TTC549 (cell line): ENCODE measurements around the gene DGCR6.
"Not testable (repeated sequence)": the region's sequence is repeated elsewhere in the genome, so short reads cannot be mapped to it uniquely, and the experiment has no call there.

Source experiments
- FAIRE-seq: peaks from 2 replicates; lab custom pipeline; 2012; peaks lifted over from hg19 to GRCh38; lab: Jason Lieb, UNC

The DGCR6 gene

DNA sequence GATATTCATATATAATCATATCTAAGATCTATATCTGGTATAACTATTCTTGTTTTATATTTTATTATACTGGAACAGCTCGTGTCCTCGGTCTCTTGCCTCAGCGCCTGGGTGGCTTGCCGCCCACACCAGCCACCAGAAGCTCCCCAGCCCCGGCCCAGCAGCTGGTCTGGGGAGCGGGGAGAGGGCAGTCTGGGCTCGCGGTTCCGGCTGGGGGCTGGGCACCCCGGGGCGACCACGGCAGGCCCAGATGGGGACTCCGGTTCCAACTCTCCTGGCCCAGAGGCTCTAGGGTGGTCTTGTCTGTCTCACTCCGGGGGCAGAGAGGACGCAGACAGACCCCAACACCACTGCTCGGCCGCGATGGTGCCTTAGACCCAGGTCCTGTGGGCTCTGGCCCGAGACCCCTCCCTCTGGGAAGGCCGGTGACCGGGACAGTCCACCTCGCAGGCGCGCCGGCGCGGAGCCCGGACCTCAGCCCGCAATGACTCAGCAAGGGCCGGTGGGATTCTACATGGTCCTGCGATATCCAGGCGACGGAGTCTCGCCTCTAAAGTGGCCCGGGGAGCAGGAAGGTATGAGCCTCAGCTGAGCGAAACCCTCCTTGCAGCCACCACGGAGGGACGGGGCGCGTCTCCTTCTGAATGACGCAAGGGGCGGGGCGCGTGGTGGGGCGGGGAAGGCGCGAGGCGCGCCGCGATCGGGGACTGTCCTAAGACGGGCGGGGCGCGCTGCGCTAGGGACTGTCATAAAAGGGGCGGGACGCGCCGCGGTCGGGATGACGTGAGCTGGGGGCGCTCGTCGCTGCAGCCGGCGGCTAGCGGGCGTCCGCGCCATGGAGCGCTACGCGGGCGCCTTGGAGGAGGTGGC lies at the start of gene DGCR6:
TSS of gene DGCR6 (plus strand) at position 781 of the 870 bp plus-strand sequence. CDS start at position 836, 55 bp downstream.
- FAIRE-seq: no peak

DNA sequence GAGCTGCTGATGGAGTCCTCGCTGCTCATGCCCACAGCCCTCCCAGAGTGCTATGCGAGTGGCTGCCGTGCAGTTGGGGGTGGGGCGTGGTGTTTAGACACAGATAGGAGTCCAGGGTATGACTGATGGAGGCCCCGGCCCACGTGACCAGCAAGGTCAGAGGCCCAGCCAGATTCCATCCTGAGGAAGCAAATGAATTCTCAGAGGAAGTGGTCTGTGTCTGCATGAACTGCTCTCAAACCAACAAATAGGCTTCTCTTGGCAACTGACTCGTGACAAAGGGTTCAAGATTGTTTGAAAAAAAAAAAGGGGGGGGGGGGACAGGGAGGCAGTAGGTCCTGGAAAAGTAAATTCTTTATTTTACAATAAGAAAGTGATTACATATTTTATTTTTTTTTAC lies 46.8 kb upstream of the DGCR6 start:
- FAIRE-seq: not testable (repeated sequence)

DNA sequence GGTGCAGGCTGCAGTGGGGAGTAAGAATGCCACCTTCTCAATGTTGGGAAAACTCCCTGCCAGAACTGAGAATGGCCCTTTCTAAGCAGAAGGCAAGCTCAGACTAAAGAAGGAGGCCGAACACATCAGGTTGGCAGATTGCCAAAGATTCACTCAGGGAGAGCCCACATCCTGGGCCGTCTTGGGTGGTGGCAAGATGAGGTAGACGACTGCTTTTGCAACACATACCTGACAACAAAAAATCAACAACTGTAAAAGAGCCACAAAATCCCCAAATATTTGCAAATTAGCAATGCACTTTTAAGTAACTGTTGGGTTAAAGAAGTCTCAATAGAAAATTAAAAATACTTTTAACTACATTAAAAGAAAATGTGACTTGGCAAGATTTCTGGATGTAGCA lies 24.9 kb upstream of the DGCR6 start:
- not testable (repeated sequence) for FAIRE-seq

DNA sequence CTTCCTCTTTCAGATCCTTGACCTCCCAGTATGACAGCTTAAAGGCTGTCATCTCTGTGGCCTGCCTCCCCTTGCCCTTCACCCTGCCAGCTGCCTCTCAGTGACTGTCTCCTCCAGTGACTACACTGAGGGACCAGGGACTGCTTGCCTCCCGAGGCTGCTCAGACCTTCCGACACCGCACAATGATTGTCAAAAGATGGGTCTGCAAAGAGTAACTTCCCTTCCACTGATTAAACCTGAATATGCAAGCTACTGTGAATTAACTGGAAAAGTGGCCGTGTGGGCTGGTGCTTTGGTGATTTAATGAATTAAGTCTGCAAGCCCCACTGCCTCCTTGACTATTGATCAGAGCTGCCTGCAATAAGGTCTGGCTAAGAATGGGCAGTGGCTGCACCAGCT lies 21.7 kb upstream of the DGCR6 start:
- not testable (repeated sequence) for FAIRE-seq

DNA sequence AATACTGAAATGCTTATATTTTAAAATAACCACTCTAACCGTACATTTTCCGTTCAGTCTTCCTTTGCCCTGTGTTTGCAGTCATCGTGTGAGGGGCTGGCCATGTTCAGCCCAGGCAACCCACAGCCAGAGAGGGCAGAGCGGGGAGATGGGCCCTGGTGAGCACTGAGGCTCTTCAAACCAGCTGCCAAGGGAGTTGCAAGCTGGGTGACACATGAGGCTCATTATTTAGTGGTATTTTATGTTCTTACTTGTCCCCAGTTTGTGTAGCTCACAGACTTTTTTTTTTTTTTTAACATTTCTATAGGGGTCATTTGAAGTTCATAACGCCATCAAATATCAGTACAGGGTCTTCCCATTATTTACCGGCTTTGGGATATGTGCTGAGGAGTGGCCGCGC lies 18.0 kb upstream of the DGCR6 start:
- FAIRE-seq: no peak

DNA sequence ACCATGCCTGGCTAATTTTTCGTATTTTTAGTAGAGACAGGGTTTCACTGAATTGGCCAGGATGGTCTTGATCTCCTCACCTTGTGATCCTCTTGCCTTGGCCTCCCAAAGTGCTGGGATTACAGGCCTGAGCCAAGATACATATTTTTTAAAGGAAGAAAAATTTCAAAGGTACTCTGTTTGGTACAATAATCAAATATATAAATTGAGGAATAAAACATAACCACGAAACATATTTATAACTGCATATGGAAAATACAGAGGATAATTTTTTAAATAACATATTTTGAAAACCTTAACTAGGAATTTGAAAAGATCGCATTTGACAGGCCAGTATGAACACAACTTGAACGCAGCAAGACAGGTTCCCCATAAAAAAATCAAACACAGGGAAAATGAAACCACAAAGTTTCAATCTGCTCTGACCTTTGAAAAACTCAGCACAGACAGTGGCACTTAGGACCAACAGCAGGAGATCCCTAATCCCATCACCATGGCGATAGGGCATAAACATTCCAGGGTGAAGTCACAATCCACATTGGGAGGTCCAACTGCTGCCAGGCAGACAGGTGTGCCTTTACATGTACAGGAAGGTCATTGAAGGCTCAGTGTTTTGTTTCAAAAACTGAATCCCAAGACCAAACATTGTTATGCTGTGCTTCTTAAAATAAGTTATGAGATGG lies 15.5 kb upstream of the DGCR6 start:
- peak; percentile 46 for FAIRE-seq

DNA sequence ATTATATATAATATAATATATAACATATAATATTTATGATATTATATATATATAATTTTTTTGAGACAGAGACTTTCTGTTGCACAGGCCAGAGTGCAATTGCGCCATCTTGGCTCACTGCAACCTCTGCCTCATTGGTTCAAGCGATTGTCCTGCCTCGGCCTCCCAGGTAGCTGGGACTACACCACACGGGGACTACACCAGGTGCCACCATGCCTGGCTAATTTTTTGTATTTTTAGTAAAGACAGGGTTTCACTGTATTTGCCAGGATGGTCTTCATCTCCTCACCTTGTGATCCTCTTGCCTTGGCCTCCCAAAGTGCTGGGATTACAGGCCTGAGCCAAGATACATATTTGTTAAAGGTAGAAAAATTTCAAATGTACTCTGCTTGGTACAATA lies 12.3 kb upstream of the DGCR6 start:
- not testable (repeated sequence) for FAIRE-seq

DNA sequence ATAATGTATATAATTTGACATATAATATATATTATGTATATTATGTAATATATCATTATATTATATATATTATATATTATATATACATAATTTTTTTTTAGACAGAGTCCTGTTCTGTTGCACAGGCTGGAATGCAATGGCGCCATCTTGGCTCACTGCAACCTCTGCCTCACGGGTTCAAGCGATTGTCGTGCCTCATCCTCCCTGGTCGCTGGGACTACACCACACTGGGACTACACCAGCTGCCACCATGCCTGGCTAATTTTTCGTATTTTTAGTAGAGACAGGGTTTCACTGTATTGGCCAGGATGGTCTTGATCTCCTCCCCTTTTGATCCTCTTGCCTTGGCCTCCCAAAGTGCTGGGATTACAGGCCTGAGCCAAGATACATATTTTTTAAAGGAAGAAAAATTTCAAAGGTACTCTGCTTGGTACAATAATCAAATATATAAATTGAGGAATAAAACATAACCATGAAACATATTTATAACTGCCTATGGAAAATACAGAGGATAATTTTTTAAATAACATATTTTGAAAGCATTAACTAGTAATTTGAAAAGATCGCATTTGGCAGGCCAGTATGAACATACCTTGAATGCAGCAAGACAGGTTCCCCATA lies 10.0 kb upstream of the DGCR6 start:
- peak; percentile 98 for FAIRE-seq

DNA sequence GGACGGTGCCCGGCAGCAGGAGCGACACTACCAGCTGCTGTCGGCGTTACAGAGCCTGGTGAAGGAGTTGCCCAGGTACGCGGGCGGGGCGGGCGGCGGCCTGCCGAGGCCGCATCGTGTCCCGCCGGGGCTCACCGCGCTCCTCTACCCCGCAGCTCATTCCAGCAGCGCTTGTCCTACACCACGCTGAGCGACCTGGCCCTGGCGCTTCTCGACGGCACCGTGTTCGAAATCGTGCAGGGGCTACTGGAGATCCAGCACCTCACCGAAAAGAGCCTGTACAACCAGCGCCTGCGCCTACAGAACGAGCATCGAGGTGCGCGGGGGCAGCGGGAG lies 258 bp downstream of the DGCR6 start:
- FAIRE-seq: not testable (repeated sequence)

DNA sequence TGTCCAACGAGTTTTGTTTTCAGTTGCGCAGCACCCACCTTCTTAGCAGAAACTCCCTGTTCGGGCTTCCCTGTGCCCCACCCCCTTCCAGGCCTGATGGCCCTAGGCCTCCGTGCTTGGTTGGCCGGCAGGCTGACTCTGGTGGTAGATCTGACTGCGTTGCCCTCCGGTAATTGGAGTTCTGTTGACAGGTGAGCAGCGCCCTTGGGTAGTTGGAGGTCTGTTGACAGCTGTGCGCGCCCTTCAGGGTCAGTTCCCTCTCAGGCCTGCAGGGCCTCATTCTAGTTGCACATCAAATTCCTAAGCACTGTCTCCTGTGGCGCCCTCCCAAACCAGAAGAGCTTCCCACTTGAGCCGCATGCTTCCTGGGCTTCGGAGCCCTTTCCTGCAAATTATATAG lies 776 bp downstream of the DGCR6 start:
- FAIRE-seq: no peak

DNA sequence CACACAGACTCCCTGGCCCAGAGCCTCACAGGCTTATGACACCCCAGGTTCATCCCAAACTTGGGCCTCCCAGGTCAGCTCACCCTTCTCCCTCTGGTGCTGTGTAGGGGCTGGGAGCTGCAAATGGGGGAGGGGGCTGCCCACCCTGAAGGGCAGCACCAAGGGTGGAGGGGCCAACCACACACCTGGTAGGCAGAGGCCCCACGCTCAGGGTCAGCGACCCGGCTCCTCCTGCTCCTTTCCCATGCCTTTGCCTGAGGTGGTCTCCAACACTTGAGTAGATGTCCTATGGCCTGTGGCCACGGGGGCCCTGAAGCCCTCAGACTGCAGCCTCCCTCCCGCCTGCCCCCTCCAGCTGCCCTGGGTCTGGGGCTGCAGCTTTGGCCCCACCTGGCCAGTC lies 3.4 kb downstream of the DGCR6 start:
- FAIRE-seq: no peak

DNA sequence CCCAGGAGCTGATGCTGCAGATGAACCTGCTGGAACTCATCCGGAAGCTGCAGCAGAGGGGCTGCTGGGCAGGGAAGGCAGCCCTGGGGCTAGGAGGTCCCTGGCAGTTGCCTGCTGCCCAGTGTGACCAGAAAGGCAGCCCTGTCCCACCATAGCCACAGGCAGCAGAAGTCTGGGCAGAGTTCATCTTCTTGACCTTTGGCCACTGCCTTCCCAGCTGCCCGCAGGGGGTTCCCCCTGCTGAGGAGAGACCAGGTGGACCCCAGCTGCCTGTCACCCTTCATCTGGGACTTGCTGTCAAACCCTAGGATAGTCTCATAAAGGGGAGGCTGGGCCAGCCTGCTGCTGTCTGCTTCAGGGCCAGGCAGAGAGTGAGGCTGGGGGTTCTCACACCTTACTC lies 5.4 kb downstream of the DGCR6 start:
- not testable (repeated sequence) for FAIRE-seq

DNA sequence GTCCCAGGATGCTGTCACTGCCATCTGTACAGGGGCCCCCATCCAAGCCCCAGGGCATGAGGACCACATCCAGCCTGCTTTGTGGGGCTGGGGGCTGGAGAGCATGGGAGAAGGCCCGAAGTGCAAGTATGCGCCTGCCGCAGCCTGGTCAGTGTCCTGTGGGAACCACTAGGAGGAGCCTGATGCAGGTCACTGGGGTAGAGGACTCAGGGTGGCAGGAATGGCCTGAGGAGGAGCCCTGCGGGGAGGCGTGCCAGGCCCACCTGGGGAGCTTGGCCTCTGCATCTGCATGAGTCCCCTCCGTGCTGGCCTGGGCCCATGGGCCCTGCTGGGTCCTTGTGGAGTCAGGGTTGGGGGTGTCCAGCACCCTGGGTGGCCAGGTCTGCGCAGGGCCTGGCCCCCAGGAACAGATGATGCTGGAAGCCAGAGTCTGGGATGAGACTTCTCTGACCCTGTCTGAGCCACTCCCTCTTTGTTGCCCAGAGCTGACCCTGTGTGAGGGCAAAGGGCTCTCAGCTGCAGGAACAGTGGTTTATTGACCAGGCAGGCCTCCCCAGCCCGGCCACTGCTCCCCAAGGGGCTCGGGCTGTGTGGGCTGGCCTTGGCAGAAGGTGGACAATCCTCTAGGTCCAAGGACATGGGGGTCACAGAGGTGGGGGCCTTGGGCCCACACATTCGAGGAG lies 6.3 kb downstream of the DGCR6 start:
- not testable (repeated sequence) for FAIRE-seq

DNA sequence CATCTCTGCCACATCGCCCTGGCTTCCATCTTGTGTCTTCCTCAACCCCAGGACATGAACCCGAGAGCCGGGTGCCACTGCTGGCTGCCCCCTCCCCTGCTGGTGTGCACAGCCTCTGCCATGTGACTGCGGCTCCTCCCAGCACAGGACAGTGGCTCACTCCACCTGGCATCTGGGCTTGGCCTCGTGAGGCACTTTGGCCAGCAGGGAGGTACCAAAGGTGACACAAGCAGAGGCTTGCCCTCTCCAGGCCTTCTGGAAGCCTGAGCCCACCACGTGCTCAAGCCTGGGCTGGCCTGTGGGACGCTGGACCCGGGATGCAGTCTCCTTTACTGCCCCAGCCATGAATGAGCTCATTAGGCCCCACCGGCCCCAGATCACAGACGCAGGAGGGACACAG lies 8.4 kb downstream of the DGCR6 start:
- FAIRE-seq: not testable (repeated sequence)

DNA sequence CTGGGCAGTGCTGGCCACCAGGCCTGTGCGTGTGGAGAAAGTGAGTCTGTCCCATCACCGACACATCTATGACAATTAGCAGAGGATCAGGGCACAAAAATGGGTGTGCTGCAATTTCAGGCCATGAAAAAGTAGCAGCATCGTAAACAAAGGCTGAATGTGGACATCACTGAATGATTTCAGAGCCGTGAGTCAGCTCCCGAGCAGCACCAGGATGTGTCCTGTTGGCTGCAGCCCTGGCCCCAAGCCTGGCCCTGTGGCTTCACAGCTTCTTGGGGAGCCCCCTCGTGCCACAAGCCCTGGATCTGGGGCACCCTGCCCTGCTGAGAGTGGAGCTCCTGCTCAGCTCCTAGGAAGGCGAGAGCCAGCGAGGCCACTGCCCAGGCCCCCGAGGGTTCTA lies 9.4 kb downstream of the DGCR6 start:
- not testable (repeated sequence) for FAIRE-seq

DNA sequence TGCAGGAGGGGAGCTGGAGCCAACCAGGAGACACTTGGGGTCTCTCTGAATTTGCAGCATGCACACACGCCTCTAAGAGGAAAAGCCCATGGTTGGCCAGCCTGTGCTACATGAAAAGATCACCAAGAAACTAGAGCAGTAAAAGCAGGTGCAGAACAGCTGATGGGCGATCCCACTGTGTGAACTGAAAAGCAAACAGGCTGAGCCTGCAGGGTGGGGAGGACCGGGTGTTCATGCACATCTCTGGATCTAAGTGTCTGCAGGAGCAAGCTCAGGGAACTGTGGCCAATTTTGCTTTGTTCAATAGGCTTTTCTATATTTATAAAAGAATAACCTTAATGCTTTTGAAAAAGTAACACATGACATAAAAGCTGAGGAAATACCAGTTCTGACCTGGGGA lies 11.7 kb downstream of the DGCR6 start:
- FAIRE-seq: not testable (repeated sequence)

DNA sequence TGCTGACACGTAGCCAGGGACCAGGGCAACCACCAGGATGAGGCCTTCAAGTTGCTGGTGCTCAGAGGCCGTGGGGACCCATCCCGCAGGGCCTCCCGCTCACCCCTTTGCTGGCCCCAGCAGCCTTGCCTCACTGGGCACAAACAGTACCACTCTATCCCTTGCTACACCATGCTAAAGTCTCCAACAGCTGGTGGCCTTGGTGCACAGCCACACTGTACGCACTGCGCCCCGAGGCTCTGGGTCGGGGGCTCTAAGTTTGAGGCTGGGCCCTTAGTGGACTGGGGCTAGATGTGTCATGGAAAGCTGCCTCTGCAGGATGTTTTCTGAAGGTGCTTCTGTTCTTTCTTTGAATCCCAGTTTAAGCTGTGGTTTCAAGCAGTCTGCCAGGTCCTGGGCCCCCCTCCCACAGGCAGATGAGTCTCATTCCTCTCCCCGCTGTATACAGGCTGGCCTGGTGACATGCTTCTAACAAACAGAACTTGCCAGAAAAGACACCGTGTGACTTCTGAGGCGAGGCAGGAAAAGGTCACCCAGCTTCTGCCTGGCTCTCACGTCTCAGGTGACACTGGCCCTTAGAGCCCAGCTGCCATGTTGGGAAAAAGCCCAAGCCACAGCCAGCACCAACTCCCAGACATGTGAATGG lies 14.3 kb downstream of the DGCR6 start:
- not testable (repeated sequence) for FAIRE-seq

DNA sequence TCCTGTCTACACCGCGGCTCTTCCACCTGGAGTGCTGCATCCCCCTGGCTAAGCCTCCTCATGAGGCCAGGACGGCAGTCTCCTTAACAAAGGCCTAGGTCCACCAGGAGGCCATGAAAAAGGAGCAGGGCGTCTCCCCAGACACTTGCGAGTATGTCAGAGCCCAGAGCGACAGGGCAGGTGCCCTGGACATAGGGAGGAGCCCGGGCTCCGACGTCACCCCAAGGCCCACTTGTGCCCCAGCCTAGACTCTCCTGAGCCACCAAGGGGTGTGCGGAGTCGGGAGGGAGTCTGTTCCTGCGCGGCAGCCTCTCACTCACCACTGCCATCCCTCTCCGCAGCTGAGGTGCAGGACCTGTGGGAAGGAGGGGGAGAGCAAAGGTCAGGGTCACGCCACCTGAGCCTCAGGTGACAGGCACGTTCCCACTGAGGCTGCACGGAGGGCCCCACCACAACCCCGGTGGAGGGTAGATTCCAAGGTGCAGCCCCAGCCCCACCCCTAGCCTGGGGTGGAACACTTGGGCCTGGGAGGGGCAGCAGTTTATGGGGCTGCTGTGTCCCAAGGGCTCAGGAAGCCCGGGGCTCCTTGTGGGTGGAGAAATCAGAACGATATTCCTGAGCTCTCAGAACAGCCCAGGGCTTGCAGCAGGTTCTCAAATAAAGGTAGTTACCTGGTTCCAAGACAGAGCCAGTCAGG lies 19.4 kb downstream of the DGCR6 start:
- no peak for FAIRE-seq

DNA sequence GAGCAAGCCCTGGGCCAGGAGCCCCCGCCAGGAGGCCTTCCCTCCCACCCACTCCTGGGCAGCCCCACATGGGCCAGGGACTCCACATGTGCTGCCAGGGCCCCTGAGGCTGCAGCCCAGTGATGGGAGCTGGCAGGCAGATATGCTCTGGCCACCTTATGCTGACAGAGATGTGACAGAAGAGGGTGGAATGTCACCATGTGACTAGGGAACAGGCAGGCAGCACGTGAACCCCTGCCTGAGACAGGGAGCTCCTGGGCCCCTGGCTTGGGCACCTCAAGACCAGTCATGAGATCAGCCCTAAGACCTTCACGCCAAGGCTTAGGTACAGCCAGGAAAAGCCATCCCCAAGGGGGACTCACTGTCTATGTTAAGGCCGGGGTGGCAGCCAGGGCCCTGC lies 20.9 kb downstream of the DGCR6 start:
- FAIRE-seq: no peak

DNA sequence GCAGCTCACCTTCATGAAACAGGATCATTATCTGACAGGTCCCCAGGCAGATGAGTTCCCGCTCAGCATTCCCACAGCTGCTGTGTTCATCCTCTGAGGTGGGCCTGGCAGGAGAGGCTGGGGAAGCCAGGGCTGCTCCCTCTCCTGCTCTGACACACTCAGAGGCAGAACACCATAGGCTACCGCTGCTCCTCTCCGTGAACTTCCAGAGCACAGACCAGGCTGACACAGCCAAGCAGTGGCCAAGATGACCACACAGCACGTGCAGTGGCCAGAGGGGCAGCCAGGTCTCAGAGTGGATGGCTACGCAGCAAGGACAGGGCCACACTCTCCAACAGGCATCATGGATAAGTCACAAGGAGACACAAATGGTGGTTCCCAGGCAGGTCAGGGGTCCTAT lies 21.5 kb downstream of the DGCR6 start:
- FAIRE-seq: no peak

DNA sequence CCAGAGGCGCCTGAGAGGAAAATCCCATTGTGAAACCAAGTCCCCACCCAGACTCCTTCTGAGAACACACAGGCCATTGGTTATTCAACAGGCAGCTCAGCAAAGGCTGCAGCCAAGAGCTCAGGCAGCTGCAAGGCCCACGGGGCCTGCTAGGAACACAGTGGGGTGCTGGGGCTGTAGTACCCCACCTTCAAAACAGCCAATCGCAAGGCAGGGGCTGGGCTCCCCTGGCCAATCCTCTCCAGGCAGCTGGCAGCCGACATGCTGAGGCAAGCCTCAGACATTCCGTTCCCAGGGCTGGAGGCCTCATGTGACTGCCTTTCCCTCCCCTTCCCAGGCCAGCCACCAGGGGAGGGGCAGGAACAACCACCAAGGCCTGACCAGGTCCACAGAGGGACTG lies 23.3 kb downstream of the DGCR6 start:
- FAIRE-seq: peak; percentile 63
